Erythroblast (primary cell): ENCODE data around the gene RBMS1.

Source experiments
- GATA1 ChIP-seq: IDR thresholded peaks from 2 replicates; pipeline ENCODE4 v1.6.1; 2011; ENCODE audit warnings: low read depth, mild to moderate bottlenecking, control low read depth, low read length, moderate library complexity
- POLR2A ChIP-seq: IDR thresholded peaks from 2 replicates; pipeline ENCODE4 v1.6.1; 2011; ENCODE audit warnings: mild to moderate bottlenecking, low read length

DNA sequence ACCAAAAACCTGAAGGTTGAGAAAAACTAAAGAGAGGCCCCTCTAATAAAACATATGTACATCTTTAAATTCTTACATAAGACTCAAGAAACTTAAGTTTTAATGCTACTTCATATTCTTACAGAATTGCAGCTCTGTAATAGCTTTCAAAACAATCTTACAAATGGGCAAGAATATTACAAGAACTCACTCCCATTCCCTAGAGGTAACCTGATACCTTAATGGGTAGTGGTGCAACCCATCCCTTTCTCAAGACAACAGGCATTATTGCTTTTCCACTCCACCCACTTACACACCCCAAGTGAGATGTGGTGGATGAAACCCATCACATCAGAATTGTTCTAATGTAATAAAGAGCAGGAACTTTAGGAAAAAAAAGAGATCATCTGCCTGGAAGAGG, 103.7 kb downstream of the RBMS1 start:
- TF ChIP-seq POLR2A (no peak), GATA1 (no peak)
